Measurements from ENCODE around the gene KRTAP10-9.

The KRTAP10-9 gene

DNA sequence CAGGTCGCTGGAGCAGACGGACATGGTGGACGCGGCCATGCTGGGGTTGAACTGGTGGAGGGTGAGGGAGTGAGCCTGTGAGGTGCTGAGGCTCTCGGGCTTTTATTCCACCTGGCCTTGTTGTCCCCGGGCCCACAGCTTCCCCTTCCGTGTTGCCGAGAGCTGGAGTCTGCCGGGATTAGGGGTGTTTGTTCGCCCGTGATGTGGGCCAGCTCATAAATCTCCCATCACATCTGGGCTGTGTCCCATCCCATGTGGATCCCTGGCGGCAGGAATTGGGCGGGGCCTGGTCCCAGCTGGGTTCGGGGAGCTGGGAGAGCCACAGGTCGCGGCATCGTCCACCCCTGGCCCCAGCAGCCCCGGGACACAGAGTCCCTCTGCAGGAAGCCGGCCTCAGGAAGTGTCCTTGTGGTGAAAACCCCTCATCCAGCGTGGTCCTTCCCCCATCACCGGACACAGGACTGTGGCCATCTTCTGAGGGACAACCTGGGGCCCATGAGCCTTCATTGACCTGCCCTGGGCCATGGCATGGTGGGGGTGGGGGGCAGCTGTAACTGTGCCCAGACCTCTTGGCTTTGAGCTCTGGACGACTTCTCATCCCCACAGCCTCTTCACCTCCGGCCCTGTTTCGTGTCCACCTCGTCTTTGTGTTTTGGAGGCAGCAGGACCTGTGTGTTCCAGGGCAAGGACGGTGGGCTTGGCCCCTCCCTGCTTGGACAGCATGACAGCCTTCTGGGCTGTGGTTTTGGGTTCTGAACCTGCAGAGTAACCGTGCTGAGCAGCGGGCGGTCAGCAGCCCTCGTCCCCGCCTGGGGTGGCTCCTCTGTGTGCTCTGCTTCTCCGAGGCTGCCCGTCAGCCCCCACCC is 34.2 kb upstream of the KRTAP10-9 start, which contains the start of gene KRTAP10-6:
KRTAP10-6 (minus strand) TSS at position 60 of the 866 bp plus-strand sequence; CDS start at position 39, 21 bp downstream.
- DNase-seq (ENCODE audit: low spot score): no peak
- TF ChIP-seq CTCF (IDR thresholded peaks at IDR 0.05; ENCODE audit: extremely low read depth, missing control alignments): no peak

GRCh38 chr21:44593598-44594405 is 33.1 kb upstream of the KRTAP10-9 start:
- DNase-seq (ENCODE audit: low spot score): no peak
- TF ChIP-seq CTCF (IDR thresholded peaks at IDR 0.05; ENCODE audit: extremely low read depth, missing control alignments): no peak

- no peak for DNase-seq (ENCODE audit: low spot score)
- no peak for TF ChIP-seq CTCF (IDR thresholded peaks at IDR 0.05; ENCODE audit: extremely low read depth, missing control alignments)
Observed at GRCh38 chr21:44594406-44594916, 32.4 kb upstream of the KRTAP10-9 start.

DNA sequence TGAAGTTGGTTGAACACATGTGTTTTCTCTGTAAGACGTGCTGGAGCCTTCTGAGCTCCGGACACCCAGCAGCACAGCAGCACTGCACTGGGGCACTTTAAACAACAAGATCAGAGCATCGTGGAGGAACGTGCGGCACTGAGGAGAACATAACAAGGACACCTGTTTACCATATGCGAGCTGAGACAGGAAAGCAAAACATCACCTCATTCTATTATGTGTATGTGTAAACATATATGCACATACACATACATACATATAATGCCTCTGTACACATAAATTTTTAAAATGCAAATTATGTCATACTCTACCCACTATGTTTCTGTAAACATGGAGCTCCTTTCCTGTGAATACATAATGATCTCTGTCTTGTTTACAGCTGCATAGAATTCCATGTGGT is 31.4 kb upstream of the KRTAP10-9 start:
- TF ChIP-seq CTCF (IDR thresholded peaks at IDR 0.05; ENCODE audit: extremely low read depth, missing control alignments): no peak
- DNase-seq (ENCODE audit: low spot score): no peak

GRCh38 chr21:44596068-44596725 is 30.7 kb upstream of the KRTAP10-9 start:
- no peak for DNase-seq (ENCODE audit: low spot score)
- no peak for TF ChIP-seq CTCF (IDR thresholded peaks at IDR 0.05; ENCODE audit: extremely low read depth, missing control alignments)

- TF ChIP-seq CTCF (IDR thresholded peaks at IDR 0.05; ENCODE audit: extremely low read depth, missing control alignments): no peak
- no peak for DNase-seq (ENCODE audit: low spot score)
Observed at GRCh38 chr21:44598061-44598460, 28.8 kb upstream of the KRTAP10-9 start.

Data from GM20000 (cell line).